A549 (cell line): ENCODE data around the gene RNASE3.

ENCODE experiments used
- CHD4 ChIP-seq: fragments of 200-600 bp; sonication (generic); IDR thresholded peaks from 2 replicates; pipeline ENCODE4 v1.6.1; 2016; ENCODE audit warnings: antibody characterized with exemption, mild to moderate bottlenecking, borderline replicate concordance
- EP300 ChIP-seq, 2 experiments: fragments of >200 bp; sonication (Bioruptor Twin); formaldehyde crosslinking; IDR thresholded peaks; 2 replicates in 1 of 2; 3 replicates in 1 of 2; pipeline ENCODE4 v1.6.1; 2016 to 2017
- ESRRA ChIP-seq: fragments of 150-350 bp; IDR thresholded peaks from 2 replicates; pipeline ENCODE4 v1.6.1; 2014; ENCODE audit warnings: mild to moderate bottlenecking, low read length, borderline replicate concordance
- KDM1A ChIP-seq: fragments of 200-600 bp; sonication (generic); IDR thresholded peaks from 2 replicates; pipeline ENCODE4 v1.6.1; 2016; ENCODE audit warnings: low read depth, mild to moderate bottlenecking
- MYC ChIP-seq: IDR thresholded peaks from 2 replicates; pipeline ENCODE4 v1.6.1; 2012; ENCODE audit warnings: mild to moderate bottlenecking, inconsistent platforms, low read length, improper control_type of control experiment, borderline replicate concordance
- PHF8 ChIP-seq: fragments of 200-600 bp; sonication (generic); IDR thresholded peaks from 2 replicates; pipeline ENCODE4 v1.6.1; 2016; ENCODE audit warnings: low read depth, mild to moderate bottlenecking, antibody characterized with exemption, moderate library complexity, borderline replicate concordance
- POLR2A ChIP-seq: IDR thresholded peaks from 2 replicates; pipeline ENCODE4 v1.6.1; 2012; ENCODE audit warnings: mild to moderate bottlenecking, low read length
- POLR2AphosphoS2 ChIP-seq: conservative IDR thresholded peaks from 2 replicates; pipeline ENCODE4 v1.6.1; 2012; ENCODE audit warnings: low read length, improper control_type of control experiment, inconsistent platforms
- RAD21 ChIP-seq, 2 experiments: fragments of >200 bp in 1 of 2; sonication (Bioruptor Twin) in 1 of 2; formaldehyde crosslinking in 1 of 2; IDR thresholded peaks in 1 of 2; conservative IDR thresholded peaks in 1 of 2; 2 replicates in 1 of 2; 3 replicates in 1 of 2; pipeline ENCODE4 v1.6.1; 2012 to 2018; ENCODE audit warnings: inconsistent platforms in 1 of 2
- SMC3 ChIP-seq: fragments of >200 bp; sonication (Bioruptor Twin); formaldehyde crosslinking; IDR thresholded peaks from 3 replicates; pipeline ENCODE4 v1.6.1; 2018; ENCODE audit warnings: inconsistent platforms
- ZC3H11A ChIP-seq: fragments of 450-650 bp; IDR thresholded peaks from 2 replicates; pipeline ENCODE4 v1.6.1; 2014; ENCODE audit warnings: antibody characterized with exemption, mild to moderate bottlenecking
- TF ChIP-seq, protein P1 (sequence below): fragments of >200 bp; sonication (Bioruptor Twin); formaldehyde crosslinking; IDR thresholded peaks from 3 replicates; pipeline ENCODE4 v1.5.1; 2016

GRCh38 chr14:20848955-20849570, 42.1 kb upstream of the RNASE3 start:
- TF ChIP-seq EP300 (IDR thresholded peaks at IDR 0.05) = peak in 1 of 2 experiments; percentile 34; a peak in 1 of 5 replicates
- TF ChIP-seq, protein P1, sequence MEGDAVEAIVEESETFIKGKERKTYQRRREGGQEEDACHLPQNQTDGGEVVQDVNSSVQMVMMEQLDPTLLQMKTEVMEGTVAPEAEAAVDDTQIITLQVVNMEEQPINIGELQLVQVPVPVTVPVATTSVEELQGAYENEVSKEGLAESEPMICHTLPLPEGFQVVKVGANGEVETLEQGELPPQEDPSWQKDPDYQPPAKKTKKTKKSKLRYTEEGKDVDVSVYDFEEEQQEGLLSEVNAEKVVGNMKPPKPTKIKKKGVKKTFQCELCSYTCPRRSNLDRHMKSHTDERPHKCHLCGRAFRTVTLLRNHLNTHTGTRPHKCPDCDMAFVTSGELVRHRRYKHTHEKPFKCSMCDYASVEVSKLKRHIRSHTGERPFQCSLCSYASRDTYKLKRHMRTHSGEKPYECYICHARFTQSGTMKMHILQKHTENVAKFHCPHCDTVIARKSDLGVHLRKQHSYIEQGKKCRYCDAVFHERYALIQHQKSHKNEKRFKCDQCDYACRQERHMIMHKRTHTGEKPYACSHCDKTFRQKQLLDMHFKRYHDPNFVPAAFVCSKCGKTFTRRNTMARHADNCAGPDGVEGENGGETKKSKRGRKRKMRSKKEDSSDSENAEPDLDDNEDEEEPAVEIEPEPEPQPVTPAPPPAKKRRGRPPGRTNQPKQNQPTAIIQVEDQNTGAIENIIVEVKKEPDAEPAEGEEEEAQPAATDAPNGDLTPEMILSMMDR = no peak
- TF ChIP-seq POLR2A = no peak
- TF ChIP-seq ESRRA = no peak
- no peak for TF ChIP-seq CHD4
- TF ChIP-seq MYC = no peak
- TF ChIP-seq KDM1A = no peak; the same call in 1 of the 2 replicates
- TF ChIP-seq RAD21 (conservative IDR thresholded peaks at IDR 0.05 in 1 of 2, IDR thresholded peaks at IDR 0.05 in 1 of 2) = no peak
- TF ChIP-seq PHF8 = no peak
- TF ChIP-seq SMC3 = no peak
- TF ChIP-seq POLR2AphosphoS2 = no peak
- no peak for TF ChIP-seq ZC3H11A
